ENCODE measurements around the gene ELMO3.

GRCh38 chr16:67238806-67239470, 40.0 kb downstream of the ELMO3 start:
- TF ChIP-seq YY1 (IDR thresholded peaks at IDR 0.05), result no peak
- TF ChIP-seq SP1 (IDR thresholded peaks at IDR 0.05), result no peak
- no peak for TF ChIP-seq RAD21 (IDR thresholded peaks at IDR 0.05)
- no peak for TF ChIP-seq CTCF (IDR thresholded peaks at IDR 0.05; ENCODE audit: low read depth, low read length, missing input control)
- TF ChIP-seq TAF1 (conservative IDR thresholded peaks at IDR 0.05), result no peak
- no peak for TF ChIP-seq ZBTB33 (IDR thresholded peaks at IDR 0.05)
- no peak for TF ChIP-seq FOXA1 (IDR thresholded peaks at IDR 0.05)
